Heart left ventricle (tissue), 16 donors: ENCODE results near the gene DCDC2C. TPM values are rescaled to one million over a fixed set of nuclear protein-coding genes. Genes with fewer than 3 reads are reported as not detected.

Experiments used
- ATAC-seq, 4 donors: fragments of 200-7000 bp; cut with Tn5 transposase; one replicate each; pipeline ENCODE4 v1.9.1; 2020 to 2022; ENCODE audit warnings: moderate library complexity in 4 of 4, mild to moderate bottlenecking in 3 of 4, moderate number of reproducible peaks in 1 of 4
- DNase-seq, 5 donors: peaks; one replicate each; pipeline ENCODE4 v3.0.0-alpha.2; 2020
- H3K27ac ChIP-seq, 12 donors: fragments of 200-600 bp; sonication (generic) in 4 of 12; one replicate each; pipeline versions ENCODE4 v1.5.0 to v1.8.0; 2016 to 2022; ENCODE audit warnings: mild to moderate bottlenecking in 2 of 12
- H3K27me3 ChIP-seq, 9 donors: fragments of 200-600 bp; sonication (generic) in 2 of 9; one replicate each; pipeline versions ENCODE4 v1.5.1 to v1.8.0; 2016 to 2022; ENCODE audit warnings: mild to moderate bottlenecking in 3 of 9
- H3K36me3 ChIP-seq, 9 donors: fragments of 200-600 bp; sonication (generic) in 2 of 9; one replicate each; pipeline versions ENCODE4 v1.5.0 to v1.8.0; 2018 to 2022; ENCODE audit warnings: mild to moderate bottlenecking in 2 of 9
- H3K4me1 ChIP-seq, 12 donors: fragments of 200-600 bp; sonication (generic) in 4 of 12; one replicate each; pipeline versions ENCODE4 v1.5.0 to v1.8.0; 2016 to 2022; ENCODE audit warnings: mild to moderate bottlenecking in 3 of 12
- H3K4me3 ChIP-seq, 12 donors: fragments of 200-600 bp; sonication (generic) in 4 of 12; one replicate each; pipeline versions ENCODE4 v1.5.0 to v1.8.0; 2017 to 2022; ENCODE audit warnings: mild to moderate bottlenecking in 9 of 12, moderate library complexity in 4 of 12
- H3K9me3 ChIP-seq, 12 donors: fragments of 200-600 bp; sonication (generic) in 4 of 12; one replicate each; pipeline versions ENCODE4 v1.5.0 to v1.8.0; 2016 to 2022; ENCODE audit warnings: mild to moderate bottlenecking in 1 of 12
- CTCF ChIP-seq, 12 donors: fragments of 200-600 bp; sonication (generic) in 4 of 12; IDR thresholded peaks; one replicate each; pipeline versions ENCODE4 v1.5.0 to v1.8.0; 2018 to 2022; ENCODE audit warnings: antibody characterized with exemption in 12 of 12, mild to moderate bottlenecking in 5 of 12
- POLR2A ChIP-seq, 2 donors: fragments of 450-650 bp; IDR thresholded peaks; one replicate each; pipeline ENCODE4 v1.6.1; 2017; ENCODE audit warnings: antibody characterized with exemption in 2 of 2, mild to moderate bottlenecking in 2 of 2, moderate library complexity in 2 of 2
- WGBS, 4 donors: extraction: QIAGEN DNeasy Blood & Tissue Kit in 2 of 4; methylation state at CpG; one replicate each; pipeline versions ENCODE4 v1.1.5 to v1.1.7; 2013 to 2018; 5-methylcytosine and 5-hydroxymethylcytosine counted together
- intact Hi-C, 10 donors: fragments of 100-400 bp; cut with DNase I; formaldehyde crosslinking; loops; one replicate each; pipeline versions ENCODE4 v1.11.1 to v1.14.2; 2022
- polyA plus RNA-seq, 2 donors: library from polyadenylated mRNA; stranded (reverse); fragments of 200-250 nt; gene quantifications; one replicate each; pipeline ENCODE4 v1.2.3, GENCODE V29; 2013
- total RNA-seq, 9 donors: library from RNA; depleted of rRNA in 2 of 9; stranded (reverse); fragments of >200 nt in 2 of 9; fragmentation: NEBNext Ultra II Directional in 3 of 9; extraction: Animal tissue kit (Norgen Biotek cat#: 25700) in 3 of 9; gene quantifications; one replicate each; pipeline versions ENCODE4 v1.1.0 to v1.2.4, GENCODE V29; 2016 to 2023
- donor health status: ischemic (EF 13 %, LVEDD 7.1; RV severe dilation, severe dysfunction).
- donor health status: healthy with polysubstance abuse.
- donor health status: DM: no; HTN: yes; CAD: no.
- donor health status: DM: no; HTN: no; CAD: no.
- donor health status: ischemic (EF 25% LVEDD 6.9; RV normal size, moderate dysfunction).
- donor health status: ischemic (EF 25% LVEDD 5.7; RV mildly dilated, moderate dysfunction).
- donor health status: healthy.
- donor health status: DM: yes; HTN: yes; CAD: no.
- donor health status: ischemic (EF 35%, LVEDD 5.7; RV mildly dilated, moderate dysfunction).
- donor health status: nonischemic (EF 11% LVEDD 7.7; RV severe dilation, severe dysfunction).
- donor health status: DM: yes; HTN: yes; CAD: no.
- donor health status: PGD.
- donor health status: ischemic (EF 29% LVEDD 5.4; RV normal size, mild dysfunction).
- donor health status: nonischemic (EF 23%, LVEDD 6.1; RV moderate dilation, normal function).

DCDC2C gene
- total and polyA plus RNA-seq, 11 donors: not detected

DNA sequence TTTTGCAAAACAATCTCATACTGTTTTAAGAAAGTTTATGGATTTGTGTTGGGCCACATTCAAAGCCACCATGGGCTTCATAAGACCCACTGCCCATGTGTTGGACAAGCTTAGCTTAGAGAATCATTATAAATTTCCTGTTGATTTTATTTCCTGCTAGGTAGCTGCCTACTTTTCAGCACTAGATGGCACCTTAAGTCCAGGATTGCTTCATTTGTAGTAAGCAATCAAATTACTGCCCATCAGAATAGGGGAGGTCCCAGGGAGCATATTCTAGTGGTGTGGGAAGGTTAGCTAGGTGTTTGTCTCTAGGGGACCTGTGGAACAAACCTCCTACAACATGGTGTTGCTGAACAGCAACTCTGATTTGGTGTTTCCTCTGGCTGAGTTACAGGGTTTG lies 11.0 kb upstream of the DCDC2C start:
- Histone ChIP-seq H3K4me3 (no peak overlapping the region), H3K27ac (no peak overlapping the region), H3K36me3 (no peaks in the 10 kb centered on the region), H3K4me1 (no peaks in the 10 kb centered on the region), H3K9me3 (peaks cover 0 to 26% (median 0%) of the 10 kb centered on the region in 12 donors), H3K27me3 (peaks cover 0 to 21% (median 0%) of the 10 kb centered on the region in 9 donors)
- TF ChIP-seq POLR2A (IDR thresholded peaks at IDR 0.05): no peak
- TF ChIP-seq CTCF (IDR thresholded peaks at IDR 0.05): peak in 6 of 12 donors; percentile 24 to 34 (median 29)
- intact Hi-C loops: no loop called here
- DNase-seq (no peak), ATAC-seq (no peak)

DNA sequence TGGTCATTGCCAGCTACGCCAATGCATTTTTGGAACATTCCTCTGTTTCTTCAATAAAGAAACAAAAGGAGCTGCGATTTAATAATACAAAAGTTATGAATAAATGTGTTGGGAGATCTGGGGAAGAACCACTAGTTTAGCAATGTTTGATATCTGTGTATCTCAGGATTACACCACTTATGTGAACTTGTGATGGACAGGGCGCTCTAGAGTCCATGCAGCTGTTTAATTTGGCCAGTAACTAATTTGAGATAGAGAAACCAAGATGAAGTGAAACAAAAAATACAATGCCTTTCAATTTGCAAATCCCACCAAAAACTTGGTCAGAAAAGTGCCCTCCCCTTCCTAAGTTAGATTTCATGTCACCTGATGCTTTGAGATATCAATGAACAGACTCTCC lies 6.8 kb upstream of the DCDC2C start:
- Histone ChIP-seq H3K4me3 (no peak overlapping the region), H3K27ac (no peak overlapping the region), H3K27me3 (peaks cover 0 to 23% (median 5%) of the 10 kb centered on the region in 9 donors), H3K36me3 (no peaks in the 10 kb centered on the region), H3K4me1 (no peaks in the 10 kb centered on the region), H3K9me3 (peaks cover 0 to 10% (median 0%) of the 10 kb centered on the region in 12 donors)
- no peak for TF ChIP-seq POLR2A (IDR thresholded peaks at IDR 0.05)
- no peak for TF ChIP-seq CTCF (IDR thresholded peaks at IDR 0.05)
- DNase-seq (no peak), ATAC-seq (no peak)
- intact Hi-C loops: no loop called here
- WGBS, 4 donors: 84 to 88% (median 86%) methylated on average over 3 of the region's 3 CpGs

DNA sequence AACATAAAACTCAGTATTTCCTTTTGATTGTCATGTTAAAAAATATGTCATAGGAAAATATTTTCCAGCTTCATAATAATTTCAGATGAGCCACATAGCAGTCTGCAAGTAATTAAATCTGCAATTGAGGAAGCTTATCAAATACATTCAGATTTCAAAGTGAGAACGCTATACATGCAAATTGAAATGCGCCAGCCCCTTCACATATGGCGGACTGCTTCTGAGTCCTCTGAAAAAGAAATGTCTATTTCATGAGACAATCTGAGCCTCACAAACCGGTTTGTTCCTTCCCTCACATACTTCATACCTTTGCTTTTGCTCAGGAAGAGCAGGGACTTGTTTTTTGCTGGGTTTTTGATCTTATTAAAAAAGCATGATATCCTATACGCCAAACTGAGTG lies 2.3 kb upstream of the DCDC2C start:
- intact Hi-C loops: no loop called here
- no peak for TF ChIP-seq CTCF (IDR thresholded peaks at IDR 0.05)
- no peak for TF ChIP-seq POLR2A (IDR thresholded peaks at IDR 0.05)
- H3K27me3 ChIP-seq: peaks cover 11 to 49% (median 24%) of the 10 kb centered on the region in 9 donors
- peaks cover 0 to 9% (median 0%) of the 10 kb centered on the region in 12 donors for H3K4me1 ChIP-seq
- H3K9me3 ChIP-seq: no peaks in the 10 kb centered on the region
- DNase-seq: no peak
- no peak overlapping the region for H3K4me3 ChIP-seq
- H3K36me3 ChIP-seq: no peaks in the 10 kb centered on the region
- no peak overlapping the region for H3K27ac ChIP-seq
- WGBS, 4 donors: 86 to 89% (median 88%) methylated on average over 5 of the region's 5 CpGs
- no peak for ATAC-seq

DNA sequence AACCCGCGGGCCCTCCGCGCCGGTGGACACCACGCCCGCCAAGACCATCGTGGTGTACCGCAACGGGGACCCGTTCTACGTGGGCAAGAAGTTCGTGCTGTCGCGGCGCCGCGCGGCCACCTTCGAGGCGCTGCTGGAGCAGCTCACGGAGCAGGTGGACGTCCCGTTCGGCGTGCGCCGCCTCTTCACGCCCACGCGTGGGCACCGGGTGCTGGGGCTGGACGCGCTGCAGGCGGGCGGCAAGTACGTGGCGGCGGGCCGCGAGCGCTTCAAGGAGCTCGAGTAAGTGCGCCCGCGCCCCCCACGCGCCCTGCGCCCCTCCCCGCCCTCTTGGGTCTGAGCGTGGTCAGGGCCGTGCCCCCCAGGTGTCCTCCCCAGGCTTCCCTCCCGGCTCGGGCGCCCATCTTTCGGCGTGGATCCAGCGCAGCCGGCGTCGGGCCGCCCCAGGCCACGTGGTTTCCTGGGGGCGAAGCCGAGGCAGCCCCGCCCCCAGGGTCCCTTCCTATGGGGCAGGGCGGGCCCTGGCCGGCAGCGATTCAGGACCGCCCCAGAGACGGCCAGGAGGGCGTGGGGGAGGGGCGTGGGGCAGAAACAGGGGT lies 481 bp downstream of the DCDC2C start:
- ATAC-seq: peak in 1 of 4 donors; percentile 13
- intact Hi-C loops: no loop called here
- TF ChIP-seq CTCF (IDR thresholded peaks at IDR 0.05): no peak
- no peak for TF ChIP-seq POLR2A (IDR thresholded peaks at IDR 0.05)
- DNase-seq: no peak
- Histone ChIP-seq H3K4me1 (peaks cover 0 to 9% (median 0%) of the 10 kb centered on the region in 12 donors), H3K36me3 (no peaks in the 10 kb centered on the region), H3K9me3 (no peaks in the 10 kb centered on the region), H3K27me3 (peaks cover 11 to 51% (median 24%) of the 10 kb centered on the region in 9 donors), H3K27ac (no peak overlapping the region), H3K4me3 (peak overlapping the region in 5 of 12 donors; percentile 3 to 21 (median 5))
- 14 to 31% (median 23%) methylated on average over 37 to 73 of the region's 73 CpGs for WGBS, 4 donors
